Common myeloid progenitor, CD34-positive (primary cell): Measurements from ENCODE around the gene ZNF473.
"Not testable (repeated sequence)": the region's sequence is repeated elsewhere in the genome, so short reads cannot be mapped to it uniquely, and the experiment has no call there.

Source experiments
- CTCF ChIA-PET: fragments of 350-600 bp; sonication (Branson Sonifier 250); formaldehyde crosslinking; loops from one replicate; lab custom pipeline; 2021; ENCODE audit warnings: antibody characterized with exemption; lab: Charles Lee
- POLR2A ChIA-PET: fragments of 350-600 bp; sonication (Branson Sonifier 250); formaldehyde crosslinking; loops from one replicate; lab custom pipeline; 2021; ENCODE audit warnings: antibody characterized with exemption; lab: Charles Lee
- DNase-seq, 3 donors: peaks; one replicate each; pipeline versions ENCODE4 v3.0.0 to v3.0.0-alpha.2; 2013
- H3K27ac ChIP-seq, 2 experiments: 1 replicate in 1 of 2; 2 replicates in 1 of 2; pipeline ENCODE4 v1.7.0; 2013; ENCODE audit warnings: inconsistent platforms in 2 of 2, low read length in 2 of 2, mild to moderate bottlenecking in 2 of 2, low read depth in 1 of 2, moderate library complexity in 1 of 2; ENCODE audit not compliant: severe bottlenecking in 2 of 2, insufficient read depth in 1 of 2, poor library complexity in 1 of 2
- H3K27me3 ChIP-seq, 5 experiments: replicated peaks in 2 of 5; 1 replicate in 3 of 5; 2 replicates in 2 of 5; pipeline versions ENCODE4 v1.6.1 to v1.7.0; 2013; ENCODE audit warnings: low read length in 4 of 5, mild to moderate bottlenecking in 2 of 5, moderate library complexity in 2 of 5, inconsistent platforms in 1 of 5; ENCODE audit not compliant: insufficient read depth in 5 of 5, control insufficient read depth in 4 of 5
- H3K36me3 ChIP-seq, 4 experiments: 1 replicate in 2 of 4; 2 replicates in 2 of 4; pipeline versions ENCODE4 v1.6.1 to v1.7.0; 2013; ENCODE audit warnings: low read length in 3 of 4, control low read depth in 1 of 4, mild to moderate bottlenecking in 1 of 4; ENCODE audit not compliant: control insufficient read depth in 4 of 4, insufficient read depth in 4 of 4
- H3K4me1 ChIP-seq, 4 experiments: 1 replicate in 3 of 4; 2 replicates in 1 of 4; pipeline versions ENCODE4 v1.6.1 to v1.7.1; 2013; ENCODE audit warnings: low read length in 3 of 4, mild to moderate bottlenecking in 3 of 4, control low read depth in 1 of 4, inconsistent platforms in 1 of 4, moderate library complexity in 1 of 4; ENCODE audit not compliant: control insufficient read depth in 4 of 4, insufficient read depth in 4 of 4; ENCODE audit errors: control extremely low read depth in 1 of 4
- H3K4me3 ChIP-seq, 7 experiments: 1 replicate in 4 of 7; 2 replicates in 3 of 7; pipeline versions ENCODE4 v1.5.1 to v1.7.0; 2013; ENCODE audit warnings: mild to moderate bottlenecking in 7 of 7, low read length in 6 of 7, moderate library complexity in 6 of 7, inconsistent platforms in 2 of 7, low read depth in 2 of 7, control low read depth in 1 of 7; ENCODE audit not compliant: insufficient read depth in 4 of 7, control insufficient read depth in 1 of 7; ENCODE audit errors: extremely low read depth in 1 of 7
- H3K9me3 ChIP-seq, 5 experiments: 1 replicate in 4 of 5; 2 replicates in 1 of 5; pipeline versions ENCODE4 v1.6.1 to v1.7.1; 2013; ENCODE audit warnings: low read length in 4 of 5, mild to moderate bottlenecking in 2 of 5, inconsistent platforms in 1 of 5, low read depth in 1 of 5, moderate library complexity in 1 of 5; ENCODE audit not compliant: control insufficient read depth in 4 of 5, insufficient read depth in 2 of 5; ENCODE audit errors: control extremely low read depth in 1 of 5
- WGBS: methylation state at CpG from one replicate; pipeline ENCODE4 v1.1.5; 2013; ENCODE audit not compliant: insufficient coverage; 5-methylcytosine and 5-hydroxymethylcytosine counted together

Gene ZNF473

DNA sequence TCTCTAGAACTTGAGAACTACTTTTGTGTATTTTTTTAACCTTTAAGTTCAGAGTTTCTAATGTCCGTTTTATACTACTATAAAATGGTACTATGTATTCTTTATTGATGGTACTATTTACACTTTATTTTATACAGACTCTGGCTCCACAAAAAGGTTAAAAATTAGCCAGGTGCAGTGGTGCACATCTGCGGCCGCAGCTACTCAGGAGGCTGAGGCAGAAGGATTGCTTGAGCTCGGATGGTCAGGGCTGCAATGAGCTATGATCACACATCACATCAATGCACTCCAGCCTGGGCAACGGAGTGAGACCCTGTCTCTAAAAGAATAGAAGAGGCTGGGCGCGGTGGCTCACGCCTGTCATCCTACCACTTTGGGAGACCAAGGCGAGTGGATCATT, 66.0 kb downstream of the ZNF473 start:
- H3K36me3 ChIP-seq, H3K4me3 ChIP-seq, DNase-seq, H3K27me3 ChIP-seq, H3K27ac ChIP-seq, H3K9me3 ChIP-seq, CTCF ChIA-PET, POLR2A ChIA-PET, H3K4me1 ChIP-seq: not testable (repeated sequence)
- WGBS = 96% methylated on average over 2 of the region's 9 CpGs

DNA sequence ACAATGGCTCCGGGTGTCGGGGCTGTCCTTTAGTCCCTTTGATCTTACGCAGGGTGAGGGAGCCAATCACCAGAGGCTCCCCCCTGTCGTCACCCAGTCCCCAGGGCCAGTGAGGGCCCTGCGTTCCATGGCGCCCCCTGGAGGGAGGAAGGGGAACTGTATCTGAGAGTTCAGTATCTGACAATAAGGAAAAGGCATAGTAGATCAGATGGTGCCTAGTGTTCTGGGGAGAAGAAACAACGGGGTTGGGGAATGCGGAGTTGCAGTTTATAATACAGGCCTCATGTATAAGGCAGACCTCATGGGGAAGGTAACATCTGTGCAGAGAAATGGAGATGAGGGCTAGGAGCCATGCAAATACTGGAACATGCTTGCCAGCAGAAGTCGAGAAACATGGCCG, 66.8 kb downstream of the ZNF473 start:
- POLR2A ChIA-PET, H3K27ac ChIP-seq, DNase-seq, H3K4me3 ChIP-seq, H3K36me3 ChIP-seq, H3K4me1 ChIP-seq, H3K27me3 ChIP-seq, CTCF ChIA-PET, H3K9me3 ChIP-seq: not testable (repeated sequence)
- WGBS = no CpG with 5 or more reads among the region's 10 CpGs

DNA sequence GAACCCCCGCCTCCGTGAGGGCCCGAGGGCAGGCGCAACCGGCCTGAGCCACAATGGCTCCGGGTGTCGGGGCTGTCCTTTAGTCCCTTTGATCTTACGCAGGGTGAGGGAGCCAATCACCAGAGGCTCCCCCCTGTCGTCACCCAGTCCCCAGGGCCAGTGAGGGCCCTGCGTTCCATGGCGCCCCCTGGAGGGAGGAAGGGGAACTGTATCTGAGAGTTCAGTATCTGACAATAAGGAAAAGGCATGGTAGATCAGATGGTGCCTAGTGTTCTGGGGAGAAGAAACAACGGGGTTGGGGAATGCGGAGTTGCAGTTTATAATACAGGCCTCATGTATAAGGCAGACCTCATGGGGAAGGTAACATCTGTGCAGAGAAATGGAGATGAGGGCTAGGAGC, 72.1 kb downstream of the ZNF473 start:
- DNase-seq, H3K27me3 ChIP-seq, POLR2A ChIA-PET, H3K4me3 ChIP-seq, H3K9me3 ChIP-seq, CTCF ChIA-PET, H3K36me3 ChIP-seq, H3K4me1 ChIP-seq, H3K27ac ChIP-seq: not testable (repeated sequence)
- WGBS = no CpG with 5 or more reads among the region's 13 CpGs

DNA sequence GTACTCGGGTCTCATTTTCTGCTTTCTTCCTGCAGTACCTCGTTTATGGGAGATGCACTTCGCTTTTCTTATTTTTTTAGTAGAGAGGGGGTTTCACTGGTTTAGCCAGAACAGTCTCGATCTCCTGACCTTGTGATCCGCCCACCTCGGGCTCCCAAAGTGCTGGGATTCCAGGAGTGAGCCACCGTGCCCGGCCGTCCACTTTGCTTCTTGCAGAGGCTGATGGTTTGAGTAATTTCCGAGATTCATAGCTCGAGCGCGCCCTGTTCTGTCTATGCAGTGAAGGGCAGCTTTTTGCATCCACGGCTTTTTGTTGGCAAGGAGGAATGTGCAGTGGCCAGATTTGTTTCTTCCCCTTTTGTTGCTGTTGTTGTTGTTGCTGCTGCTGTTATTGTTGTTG, 73.1 kb downstream of the ZNF473 start:
- CTCF ChIA-PET = not testable (repeated sequence)

DNA sequence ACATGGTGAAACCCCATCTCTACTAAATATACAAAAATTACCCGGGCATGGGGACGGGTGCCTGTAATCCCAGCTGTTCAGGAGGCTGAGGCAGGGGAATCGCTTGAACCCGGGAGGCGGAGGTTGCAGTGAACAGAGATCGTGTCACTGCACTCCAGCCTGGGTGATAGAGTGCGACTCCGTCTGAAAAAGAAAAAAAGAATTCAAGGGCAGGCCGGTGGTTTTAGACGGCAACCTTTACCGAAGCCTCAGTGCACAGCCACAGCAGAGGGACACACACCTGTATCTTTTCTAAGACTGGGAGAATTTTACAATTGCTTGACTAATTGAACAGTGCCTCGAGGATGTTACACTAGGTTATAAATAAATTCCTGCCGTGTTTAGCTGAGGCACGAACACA, 73.9 kb downstream of the ZNF473 start:
- WGBS = 89% methylated on average over 4 of the region's 14 CpGs
- H3K36me3 ChIP-seq, H3K27me3 ChIP-seq, H3K4me3 ChIP-seq, H3K9me3 ChIP-seq, H3K27ac ChIP-seq, CTCF ChIA-PET, POLR2A ChIA-PET, H3K4me1 ChIP-seq, DNase-seq: not testable (repeated sequence)

More for the DNA sequence above, 73.1 kb downstream of the ZNF473 start:
- H3K27ac ChIP-seq, DNase-seq, H3K4me3 ChIP-seq, H3K27me3 ChIP-seq, H3K9me3 ChIP-seq, H3K36me3 ChIP-seq, POLR2A ChIA-PET, H3K4me1 ChIP-seq: not testable (repeated sequence)
- 90% methylated on average over 6 of the region's 14 CpGs for WGBS

DNA sequence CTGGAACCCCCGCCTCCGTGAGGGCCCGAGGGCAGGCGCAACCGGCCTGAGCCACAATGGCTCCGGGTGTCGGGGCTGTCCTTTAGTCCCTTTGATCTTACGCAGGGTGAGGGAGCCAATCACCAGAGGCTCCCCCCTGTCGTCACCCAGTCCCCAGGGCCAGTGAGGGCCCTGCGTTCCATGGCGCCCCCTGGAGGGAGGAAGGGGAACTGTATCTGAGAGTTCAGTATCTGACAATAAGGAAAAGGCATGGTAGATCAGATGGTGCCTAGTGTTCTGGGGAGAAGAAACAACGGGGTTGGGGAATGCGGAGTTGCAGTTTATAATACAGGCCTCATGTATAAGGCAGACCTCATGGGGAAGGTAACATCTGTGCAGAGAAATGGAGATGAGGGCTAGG, 75.1 kb downstream of the ZNF473 start:
- CTCF ChIA-PET, H3K27ac ChIP-seq, H3K36me3 ChIP-seq, DNase-seq, H3K27me3 ChIP-seq, H3K4me1 ChIP-seq, POLR2A ChIA-PET, H3K9me3 ChIP-seq, H3K4me3 ChIP-seq: not testable (repeated sequence)
- no CpG with 5 or more reads among the region's 13 CpGs for WGBS
